OCI-LY3 (cell line): ENCODE measurements around the gene TCF25.

Experiments
- H2AFZ ChIP-seq: fragments of 200-600, 300-600 bp; shearing (Covaris generic); 2 replicates; pipeline ENCODE4 v1.6.0; 2014; ENCODE audit warnings: antibody characterized with exemption, low read depth, low read length
- H3K27ac ChIP-seq: fragments of 200-600, 300-600 bp; sonication (generic); 2 replicates; pipeline ENCODE4 v1.5.1; 2014; ENCODE audit warnings: mild to moderate bottlenecking, low read length, moderate library complexity, mixed read lengths
- H3K27me3 ChIP-seq: fragments of 200-600, 300-600 bp; sonication (generic); 2 replicates; pipeline ENCODE4 v1.6.1; 2014; ENCODE audit warnings: low read depth, low read length, mixed read lengths
- H3K36me3 ChIP-seq: fragments of 200-600, 300-600 bp; sonication (generic); replicated peaks from 2 replicates; pipeline ENCODE3; 2014; ENCODE audit warnings: low read depth, low read length, mixed read lengths
- H3K4me1 ChIP-seq: fragments of 300-600, 200-600 bp; sonication (generic); 2 replicates; pipeline ENCODE4 v1.6.1; 2014; ENCODE audit warnings: low read length, mixed read lengths
- H3K4me2 ChIP-seq: fragments of 200-600, 300-600 bp; sonication (generic); 2 replicates; pipeline ENCODE4 v1.6.1; 2014; ENCODE audit warnings: low read length, mixed read lengths
- H3K4me3 ChIP-seq: fragments of 300-600, 200-600 bp; sonication (generic); 2 replicates; pipeline ENCODE4 v1.5.1; 2014; ENCODE audit warnings: antibody characterized with exemption, mild to moderate bottlenecking, low read length, moderate library complexity
- H3K79me2 ChIP-seq: fragments of 300-600, 200-600 bp; shearing (Covaris generic); 2 replicates; pipeline ENCODE4 v1.6.1; 2014; ENCODE audit warnings: mild to moderate bottlenecking, low read length, mixed read lengths
- H3K9ac ChIP-seq: fragments of 300-600, 200-600 bp; shearing (Covaris generic); 2 replicates; pipeline ENCODE4 v1.6.0; 2014; ENCODE audit warnings: mild to moderate bottlenecking, low read length, moderate library complexity
- H3K9me3 ChIP-seq: fragments of 200-600, 300-600 bp; shearing (Covaris generic); 2 replicates; pipeline ENCODE4 v1.6.1; 2014; ENCODE audit warnings: low read length, mixed read lengths; ENCODE audit not compliant: insufficient read depth
- H4K20me1 ChIP-seq: fragments of 200-600, 300-600 bp; sonication (generic); 2 replicates; pipeline ENCODE4 v1.6.1; 2016; ENCODE audit warnings: low read length, mixed read lengths; ENCODE audit not compliant: insufficient read depth
- CTCF ChIP-seq: fragments of 200-600, 300-600 bp; sonication (generic); IDR thresholded peaks from 2 replicates; pipeline ENCODE4 v1.5.1; 2014; ENCODE audit warnings: antibody characterized with exemption, low read length, low read depth
- EZH2phosphoT487 ChIP-seq: fragments of 200-600 bp; shearing (Covaris generic); IDR thresholded peaks from 2 replicates; pipeline ENCODE4 v1.6.1; 2018; ENCODE audit warnings: antibody characterized with exemption, mixed run types, low read depth

The TCF25 gene

GRCh38 chr16:89890200-89890599 lies 16.8 kb downstream of the TCF25 start:
- H3K9me3 ChIP-seq = no peaks in the 10 kb centered on the region
- H3K79me2 ChIP-seq = no peaks in the 10 kb centered on the region
- peaks cover 45% of the 10 kb centered on the region for H3K36me3 ChIP-seq
- H3K9ac ChIP-seq = no peak overlapping the region
- H4K20me1 ChIP-seq = peaks cover 4% of the 10 kb centered on the region; the same call in 1 of the 2 replicates
- no peaks in the 10 kb centered on the region for H3K4me1 ChIP-seq
- H3K27me3 ChIP-seq = no peaks in the 10 kb centered on the region
- no peak overlapping the region for H2AFZ ChIP-seq
- H3K4me3 ChIP-seq = no peak overlapping the region
- H3K4me2 ChIP-seq = no peak overlapping the region
- TF ChIP-seq CTCF (no peak), EZH2phosphoT487 (no peak)
- no peak overlapping the region for H3K27ac ChIP-seq

- no peak overlapping the region for H2AFZ ChIP-seq
- H4K20me1 ChIP-seq = peaks cover 4% of the 10 kb centered on the region; the same call in 1 of the 2 replicates
- H3K9me3 ChIP-seq = no peaks in the 10 kb centered on the region
- H3K4me1 ChIP-seq = no peaks in the 10 kb centered on the region
- no peak overlapping the region for H3K4me2 ChIP-seq
- H3K36me3 ChIP-seq = peaks cover 48% of the 10 kb centered on the region
- no peak for TF ChIP-seq EZH2phosphoT487
- TF ChIP-seq CTCF = no peak
- no peak overlapping the region for H3K4me3 ChIP-seq
- no peak overlapping the region for H3K9ac ChIP-seq
- H3K79me2 ChIP-seq = no peaks in the 10 kb centered on the region
- H3K27ac ChIP-seq = no peak overlapping the region
- no peaks in the 10 kb centered on the region for H3K27me3 ChIP-seq
These were observed 17.7 kb downstream of the TCF25 start for GRCh38 chr16:89890886-89891657.

GRCh38 chr16:89892055-89892630 lies 18.8 kb downstream of the TCF25 start:
- H3K9ac ChIP-seq = no peak overlapping the region
- H2AFZ ChIP-seq = no peak overlapping the region
- H4K20me1 ChIP-seq = peaks cover 4% of the 10 kb centered on the region; the same call in 1 of the 2 replicates
- H3K4me3 ChIP-seq = no peak overlapping the region
- H3K4me1 ChIP-seq = no peaks in the 10 kb centered on the region
- no peaks in the 10 kb centered on the region for H3K27me3 ChIP-seq
- H3K9me3 ChIP-seq = no peaks in the 10 kb centered on the region
- H3K79me2 ChIP-seq = no peaks in the 10 kb centered on the region
- no peak for TF ChIP-seq CTCF
- no peak overlapping the region for H3K27ac ChIP-seq
- H3K4me2 ChIP-seq = no peak overlapping the region
- peaks cover 47% of the 10 kb centered on the region for H3K36me3 ChIP-seq

- Histone ChIP-seq H3K9me3 (no peaks in the 10 kb centered on the region), H3K27ac (no peak overlapping the region), H3K9ac (no peak overlapping the region), H4K20me1 (peaks cover 4% of the 10 kb centered on the region; the same call in 1 of the 2 replicates), H3K36me3 (peaks cover 47% of the 10 kb centered on the region), H3K4me2 (no peak overlapping the region), H3K4me1 (no peaks in the 10 kb centered on the region), H3K27me3 (no peaks in the 10 kb centered on the region), H3K79me2 (no peaks in the 10 kb centered on the region), H2AFZ (no peak overlapping the region), H3K4me3 (no peak overlapping the region)
- TF ChIP-seq CTCF = no peak
- TF ChIP-seq EZH2phosphoT487 = no peak
These were observed 19.2 kb downstream of the TCF25 start for GRCh38 chr16:89892635-89893034.
